GM21423 (cell line): Measurements from ENCODE around the gene TSPAN9.

Experiments used
- ATAC-seq: cut with Tn5 transposase; IDR thresholded peaks from one replicate; pipeline ENCODE4 v1.9.1; 2021; ENCODE audit warnings: mild to moderate bottlenecking, moderate library complexity; ENCODE audit not compliant: unreplicated experiment

The TSPAN9 gene

GRCh38 chr12:3326850-3327780, 249.9 kb downstream of the TSPAN9 start:
- ATAC-seq = no peak

GRCh38 chr12:3328081-3328480, 250.9 kb downstream of the TSPAN9 start:
- no peak for ATAC-seq

GRCh38 chr12:3328571-3328970, 251.4 kb downstream of the TSPAN9 start:
- ATAC-seq = no peak

GRCh38 chr12:3329361-3329760, 252.2 kb downstream of the TSPAN9 start:
- ATAC-seq = no peak

GRCh38 chr12:3330976-3331510, 253.9 kb downstream of the TSPAN9 start:
- ATAC-seq = no peak

GRCh38 chr12:3332188-3332587, 255.0 kb downstream of the TSPAN9 start:
- ATAC-seq = no peak

- ATAC-seq = no peak
Measured at GRCh38 chr12:3333583-3333982, 256.4 kb downstream of the TSPAN9 start.

GRCh38 chr12:3333991-3334391, 256.8 kb downstream of the TSPAN9 start:
- no peak for ATAC-seq

- ATAC-seq = no peak
Measured at GRCh38 chr12:3335078-3335487, 257.9 kb downstream of the TSPAN9 start.
